Caco-2 (cell line): ENCODE results near the gene FKBP1A. TPM values are rescaled to one million over a fixed set of nuclear protein-coding genes. Genes with fewer than 3 reads are reported as not detected.

ENCODE experiments used
- BruUV-seq: library from RNA; stranded (reverse); fragments of 400-500 nt; replicated peaks from 2 replicates; lab custom pipeline; 2021; lab: Mats Ljungman, UMichigan
- CTCF ChIA-PET: fragments of 300-600 bp; sonication (Branson Sonifier 250); formaldehyde crosslinking; loops from one replicate; lab custom pipeline; 2022; ENCODE audit warnings: antibody characterized with exemption; lab: Charles Lee
- POLR2A ChIA-PET: fragments of 300-600 bp; sonication (Branson Sonifier 250); formaldehyde crosslinking; loops from one replicate; lab custom pipeline; 2022; ENCODE audit warnings: antibody characterized with exemption; lab: Charles Lee
- DNase-seq, 2 experiments: peaks; one replicate each; pipeline versions ENCODE4 v3.0.0 to v3.0.0-alpha.2; 2020 to 2022
- H3K27me3 ChIP-seq: replicated peaks from 2 replicates; pipeline ENCODE4 v1.6.0; 2011; ENCODE audit warnings: low read length; ENCODE audit not compliant: control insufficient read depth, insufficient read depth
- H3K36me3 ChIP-seq: 2 replicates; pipeline ENCODE4 v1.5.1; 2011; ENCODE audit warnings: low read length; ENCODE audit not compliant: control insufficient read depth, insufficient read depth
- H3K4me1 ChIP-seq: fragments of 250-450 bp; sonication (Bioruptor Pico); 2 replicates; pipeline ENCODE4 v1.5.1; 2020; ENCODE audit warnings: mild to moderate bottlenecking
- H3K4me3 ChIP-seq: 2 replicates; pipeline ENCODE4 v1.5.1; 2011; ENCODE audit warnings: low read depth, mild to moderate bottlenecking, control low read depth, low read length
- H3K9me3 ChIP-seq: fragments of 250-450 bp; sonication (Bioruptor Pico); 2 replicates; pipeline ENCODE4 v1.5.1; 2020; ENCODE audit warnings: mild to moderate bottlenecking, moderate library complexity
- H3K27ac Mint-ChIP-seq: one replicate; pipeline ENCODE4 v1.8.0; 2022; ENCODE audit warnings: mixed read lengths; ENCODE audit not compliant: unreplicated experiment
- H3K27me3 Mint-ChIP-seq: one replicate; pipeline ENCODE4 v1.8.0; 2022; ENCODE audit warnings: mixed read lengths; ENCODE audit not compliant: insufficient read depth, unreplicated experiment
- H3K36me3 Mint-ChIP-seq: one replicate; pipeline ENCODE4 v1.8.0; 2022; ENCODE audit warnings: mild to moderate bottlenecking, mixed read lengths; ENCODE audit not compliant: insufficient read depth, unreplicated experiment
- H3K4me1 Mint-ChIP-seq: one replicate; pipeline ENCODE4 v1.8.0; 2022; ENCODE audit warnings: low read depth, mixed read lengths; ENCODE audit not compliant: unreplicated experiment
- H3K4me3 Mint-ChIP-seq: one replicate; pipeline ENCODE4 v1.8.0; 2022; ENCODE audit warnings: mild to moderate bottlenecking, moderate library complexity, mixed read lengths; ENCODE audit not compliant: unreplicated experiment
- H3K9me3 Mint-ChIP-seq: one replicate; pipeline ENCODE4 v1.8.0; 2022; ENCODE audit warnings: mixed read lengths; ENCODE audit not compliant: unreplicated experiment
- intact Hi-C: fragments of 100-400 bp; cut with micrococcal nuclease; formaldehyde crosslinking; loops from one replicate; pipeline ENCODE4 v1.10.0; 2022; ENCODE audit not compliant: unreplicated experiment
- total RNA-seq: library from RNA; stranded (reverse); gene quantifications from 2 replicates; pipeline ENCODE4 v1.2.3, GENCODE V29; 2022
- TF ChIP-seq, protein P1 (sequence below), 2 experiments: fragments of 200-600 bp in 1 of 2; IDR thresholded peaks; 1 replicate in 1 of 2; 2 replicates in 1 of 2; pipeline versions ENCODE4 v1.5.1 to v1.8.0; 2011 to 2022; ENCODE audit warnings: antibody characterized with exemption in 1 of 2, control low read depth in 1 of 2, inconsistent platforms in 1 of 2, low read depth in 1 of 2, low read length in 1 of 2, mild to moderate bottlenecking in 1 of 2, moderate library complexity in 1 of 2; ENCODE audit not compliant: insufficient read depth in 1 of 2, severe bottlenecking in 1 of 2, unreplicated experiment in 1 of 2

The FKBP1A gene
- total RNA-seq, 1 experiment from 2014 or later, result 220 TPM

DNA sequence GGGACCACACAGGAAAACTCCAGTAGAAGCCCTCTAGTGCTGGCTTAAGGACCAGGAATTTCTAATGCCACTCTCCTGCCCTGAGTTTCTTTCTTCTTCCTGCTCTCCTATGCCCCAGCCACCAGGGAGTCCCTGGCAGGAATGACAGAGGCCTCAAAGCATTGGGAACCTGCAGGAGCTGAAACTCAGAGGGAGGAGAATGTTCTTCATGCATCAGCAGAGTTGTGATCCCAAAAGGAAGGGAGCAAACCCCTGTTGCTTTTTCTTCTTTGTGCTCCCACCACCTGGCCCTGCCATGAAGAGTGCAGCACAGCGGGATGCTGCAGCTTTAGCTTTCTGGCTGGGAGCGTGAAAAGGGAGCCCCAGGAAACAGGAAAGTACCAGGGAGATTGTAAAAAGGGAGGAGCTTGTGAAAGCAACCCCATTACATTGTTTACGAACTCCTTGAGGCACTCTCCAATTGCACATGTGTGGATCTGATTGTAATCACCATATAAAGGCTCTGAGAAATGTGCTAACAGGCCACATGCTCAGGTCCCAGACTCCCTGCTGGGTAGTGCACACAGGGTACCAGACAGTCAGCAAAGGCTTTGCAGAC, 34.7 kb upstream of the FKBP1A start:
- no peaks in the 10 kb centered on the region for H3K36me3 Mint-ChIP-seq
- H3K27ac Mint-ChIP-seq, result no peak overlapping the region
- no peaks in the 10 kb centered on the region for H3K9me3 ChIP-seq
- H3K27me3 Mint-ChIP-seq, result peaks cover 7% of the 10 kb centered on the region
- ChIA-PET POLR2A (no interaction called here), CTCF (no interaction called here)
- H3K4me3 Mint-ChIP-seq, result no peak overlapping the region
- H3K4me3 ChIP-seq, result no peak overlapping the region
- H3K27me3 ChIP-seq, result no peaks in the 10 kb centered on the region
- no peaks in the 10 kb centered on the region for H3K4me1 Mint-ChIP-seq
- no peaks in the 10 kb centered on the region for H3K36me3 ChIP-seq
- TF ChIP-seq, protein P1, sequence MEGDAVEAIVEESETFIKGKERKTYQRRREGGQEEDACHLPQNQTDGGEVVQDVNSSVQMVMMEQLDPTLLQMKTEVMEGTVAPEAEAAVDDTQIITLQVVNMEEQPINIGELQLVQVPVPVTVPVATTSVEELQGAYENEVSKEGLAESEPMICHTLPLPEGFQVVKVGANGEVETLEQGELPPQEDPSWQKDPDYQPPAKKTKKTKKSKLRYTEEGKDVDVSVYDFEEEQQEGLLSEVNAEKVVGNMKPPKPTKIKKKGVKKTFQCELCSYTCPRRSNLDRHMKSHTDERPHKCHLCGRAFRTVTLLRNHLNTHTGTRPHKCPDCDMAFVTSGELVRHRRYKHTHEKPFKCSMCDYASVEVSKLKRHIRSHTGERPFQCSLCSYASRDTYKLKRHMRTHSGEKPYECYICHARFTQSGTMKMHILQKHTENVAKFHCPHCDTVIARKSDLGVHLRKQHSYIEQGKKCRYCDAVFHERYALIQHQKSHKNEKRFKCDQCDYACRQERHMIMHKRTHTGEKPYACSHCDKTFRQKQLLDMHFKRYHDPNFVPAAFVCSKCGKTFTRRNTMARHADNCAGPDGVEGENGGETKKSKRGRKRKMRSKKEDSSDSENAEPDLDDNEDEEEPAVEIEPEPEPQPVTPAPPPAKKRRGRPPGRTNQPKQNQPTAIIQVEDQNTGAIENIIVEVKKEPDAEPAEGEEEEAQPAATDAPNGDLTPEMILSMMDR (IDR thresholded peaks at IDR 0.05; ENCODE audit: insufficient read depth in 1 of 2, low read depth in 1 of 2, low read length in 1 of 2, severe bottlenecking in 1 of 2, unreplicated experiment in 1 of 2), result peak in 1 of 2 experiments; percentile 21
- intact Hi-C loops, result no loop called here
- no peak for DNase-seq
- no peaks in the 10 kb centered on the region for H3K4me1 ChIP-seq
- no TSS peak for BruUV-seq
- no peaks in the 10 kb centered on the region for H3K9me3 Mint-ChIP-seq

DNA sequence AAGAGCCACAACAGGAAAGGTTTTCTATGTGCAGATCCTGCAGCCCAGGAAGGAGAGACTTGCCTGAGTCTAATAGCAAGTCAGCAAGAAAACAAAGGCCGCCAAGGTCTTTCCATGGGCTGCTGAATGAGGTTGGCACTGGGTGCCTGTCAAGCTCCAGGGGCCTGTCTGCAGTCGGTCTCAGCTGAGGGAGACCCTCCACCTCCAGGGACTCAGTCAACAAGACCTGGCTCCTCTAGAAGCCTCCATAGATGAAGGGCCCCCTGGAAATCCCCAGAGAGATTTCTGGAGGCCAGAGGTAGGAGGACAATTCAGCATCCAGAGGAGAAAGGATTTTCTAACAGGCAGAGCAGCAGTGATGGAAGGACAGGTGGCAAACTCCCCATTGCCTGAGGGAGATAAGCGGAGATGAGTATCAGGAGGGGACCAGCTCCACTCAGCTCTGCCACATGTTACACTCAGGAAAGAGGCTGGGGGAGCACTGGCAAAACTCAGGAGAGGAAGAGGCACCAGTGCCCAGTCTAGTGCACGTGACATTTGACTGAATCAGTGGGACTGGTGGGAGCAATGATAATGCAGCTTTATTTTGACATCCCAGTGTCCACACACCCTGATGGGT, 33.5 kb upstream of the FKBP1A start:
- Histone ChIP-seq H3K9me3 (no peaks in the 10 kb centered on the region), H3K4me3 (no peak overlapping the region), H3K36me3 (no peaks in the 10 kb centered on the region), H3K27me3 (no peaks in the 10 kb centered on the region), H3K4me1 (no peaks in the 10 kb centered on the region)
- H3K27me3 Mint-ChIP-seq, result no peaks in the 10 kb centered on the region
- no peak overlapping the region for H3K27ac Mint-ChIP-seq
- BruUV-seq, result no TSS peak
- TF ChIP-seq, protein P1 (IDR thresholded peaks at IDR 0.05; ENCODE audit: insufficient read depth in 1 of 2, low read depth in 1 of 2, low read length in 1 of 2, severe bottlenecking in 1 of 2, unreplicated experiment in 1 of 2), result no peak
- no peak for DNase-seq
- H3K4me3 Mint-ChIP-seq, result no peak overlapping the region
- H3K4me1 Mint-ChIP-seq, result no peaks in the 10 kb centered on the region
- intact Hi-C loops, result no loop called here
- POLR2A ChIA-PET, result no interaction called here
- CTCF ChIA-PET, result no interaction called here
- no peaks in the 10 kb centered on the region for H3K9me3 Mint-ChIP-seq
- H3K36me3 Mint-ChIP-seq, result no peaks in the 10 kb centered on the region

DNA sequence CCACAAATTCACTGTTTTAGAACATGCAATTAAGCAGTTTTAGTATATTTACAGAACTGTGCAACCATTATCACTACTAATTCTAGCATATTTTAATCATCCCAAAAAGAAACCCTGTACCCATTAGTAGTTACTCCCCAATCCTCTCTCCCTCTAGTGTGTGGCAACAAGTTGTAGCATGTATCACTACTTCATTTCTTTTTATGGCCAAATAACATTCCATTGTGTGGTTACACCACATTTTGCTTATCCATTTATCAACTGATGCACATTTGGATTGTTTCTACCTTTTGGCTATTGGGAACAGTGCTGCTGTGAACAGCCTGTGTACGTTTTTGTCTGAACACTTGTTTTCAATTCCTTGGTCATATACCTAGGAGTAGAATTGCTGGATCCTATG, 31.5 kb upstream of the FKBP1A start:
- H3K27me3 Mint-ChIP-seq, result no peaks in the 10 kb centered on the region
- POLR2A ChIA-PET, result no interaction called here

More for the DNA sequence above, 31.5 kb upstream of the FKBP1A start:
- no TSS peak for BruUV-seq
- intact Hi-C loops, result no loop called here
- Histone ChIP-seq H3K4me1 (no peaks in the 10 kb centered on the region), H3K4me3 (no peak overlapping the region), H3K36me3 (no peaks in the 10 kb centered on the region), H3K9me3 (peaks cover 3% of the 10 kb centered on the region; the same call in 1 of the 2 replicates), H3K27me3 (no peaks in the 10 kb centered on the region)
- H3K4me1 Mint-ChIP-seq, result no peaks in the 10 kb centered on the region
- TF ChIP-seq, protein P1 (IDR thresholded peaks at IDR 0.05; ENCODE audit: insufficient read depth in 1 of 2, low read depth in 1 of 2, low read length in 1 of 2, severe bottlenecking in 1 of 2, unreplicated experiment in 1 of 2), result no peak
- no peak overlapping the region for H3K27ac Mint-ChIP-seq
- no peaks in the 10 kb centered on the region for H3K9me3 Mint-ChIP-seq
- H3K4me3 Mint-ChIP-seq, result no peak overlapping the region
- H3K36me3 Mint-ChIP-seq, result no peaks in the 10 kb centered on the region
- no peak for DNase-seq
- CTCF ChIA-PET, result interaction anchor here (0.9 to 1.0 kb wide), 2 partner anchors 24 to 79 kb away, joined by 4 read pairs; no protein-coding TSS in a partner anchor
